T-helper 17 cell (primary cell): ENCODE measurements around the gene PER2. TPM values are rescaled to one million over a fixed set of nuclear protein-coding genes. Genes with fewer than 3 reads are reported as not detected.
"Not testable (repeated sequence)": the region's sequence is repeated elsewhere in the genome, so short reads cannot be mapped to it uniquely, and the experiment has no call there.

Experiments used
- ATAC-seq: fragments of 150-1000 bp; cut with Tn5 transposase; 2 replicates; pipeline ENCODE4 v1.10.0; 2021; ENCODE audit warnings: mild to moderate bottlenecking, moderate library complexity
- DNase-seq, 3 donors: peaks; one replicate each; pipeline versions ENCODE4 v3.0.0 to v3.0.0-alpha.2; 2020 to 2021
- H3K9me3 ChIP-seq: one replicate; pipeline ENCODE4 v1.7.0; 2013; ENCODE audit warnings: low read length, mild to moderate bottlenecking; ENCODE audit not compliant: control insufficient read depth, poor library complexity, severe bottlenecking
- H3K27ac Mint-ChIP-seq: one replicate; pipeline ENCODE4 v1.8.0; 2022; ENCODE audit warnings: mild to moderate bottlenecking, moderate library complexity, mixed read lengths
- H3K27me3 Mint-ChIP-seq: one replicate; pipeline ENCODE4 v1.8.0; 2022; ENCODE audit warnings: mixed read lengths
- H3K36me3 Mint-ChIP-seq: one replicate; pipeline ENCODE4 v1.8.0; 2022; ENCODE audit warnings: low read depth, mixed read lengths
- H3K4me1 Mint-ChIP-seq: one replicate; pipeline ENCODE4 v1.8.0; 2022; ENCODE audit warnings: mild to moderate bottlenecking, mixed read lengths
- H3K4me3 Mint-ChIP-seq: one replicate; pipeline ENCODE4 v1.8.0; 2022; ENCODE audit warnings: mild to moderate bottlenecking, moderate library complexity, mixed read lengths
- total RNA-seq, 4 donors: library from RNA in 2 of 4; stranded (reverse) in 2 of 4; gene quantifications; one replicate each; pipeline ENCODE4 v1.2.3 and lab custom pipeline; 2022 to 2026

PER2 gene
- total RNA-seq, 2 donors from 2014 or later: 40.7 to 40.8 TPM

DNA sequence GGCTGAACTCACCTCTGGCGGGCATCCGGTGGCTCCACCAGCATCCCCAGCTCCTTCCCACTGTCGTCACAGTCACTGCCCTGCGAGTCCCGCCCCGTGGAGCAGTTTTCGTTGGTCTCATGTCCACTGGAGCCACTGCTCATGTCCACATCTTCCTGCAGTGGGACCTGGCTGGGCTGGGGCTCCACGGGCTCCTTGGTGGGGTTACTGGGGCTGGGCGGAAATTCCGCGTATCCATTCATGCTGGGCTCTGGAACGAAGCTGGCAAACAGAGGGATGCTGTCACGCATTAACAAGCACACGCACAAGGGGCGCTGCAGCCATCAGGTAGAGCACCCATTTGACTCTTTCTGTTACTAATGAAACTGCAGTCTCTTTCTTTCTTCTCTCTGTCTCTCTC, 10.7 kb downstream of the PER2 start:
- ATAC-seq (no peak), DNase-seq (no peak)
- Mint-ChIP-seq H3K27ac (no peak overlapping the region), H3K4me3 (no peak overlapping the region), H3K36me3 (peaks cover 7% of the 10 kb centered on the region), H3K4me1 (peaks cover 19% of the 10 kb centered on the region), H3K27me3 (no peaks in the 10 kb centered on the region)
- no peaks in the 10 kb centered on the region for H3K9me3 ChIP-seq

DNA sequence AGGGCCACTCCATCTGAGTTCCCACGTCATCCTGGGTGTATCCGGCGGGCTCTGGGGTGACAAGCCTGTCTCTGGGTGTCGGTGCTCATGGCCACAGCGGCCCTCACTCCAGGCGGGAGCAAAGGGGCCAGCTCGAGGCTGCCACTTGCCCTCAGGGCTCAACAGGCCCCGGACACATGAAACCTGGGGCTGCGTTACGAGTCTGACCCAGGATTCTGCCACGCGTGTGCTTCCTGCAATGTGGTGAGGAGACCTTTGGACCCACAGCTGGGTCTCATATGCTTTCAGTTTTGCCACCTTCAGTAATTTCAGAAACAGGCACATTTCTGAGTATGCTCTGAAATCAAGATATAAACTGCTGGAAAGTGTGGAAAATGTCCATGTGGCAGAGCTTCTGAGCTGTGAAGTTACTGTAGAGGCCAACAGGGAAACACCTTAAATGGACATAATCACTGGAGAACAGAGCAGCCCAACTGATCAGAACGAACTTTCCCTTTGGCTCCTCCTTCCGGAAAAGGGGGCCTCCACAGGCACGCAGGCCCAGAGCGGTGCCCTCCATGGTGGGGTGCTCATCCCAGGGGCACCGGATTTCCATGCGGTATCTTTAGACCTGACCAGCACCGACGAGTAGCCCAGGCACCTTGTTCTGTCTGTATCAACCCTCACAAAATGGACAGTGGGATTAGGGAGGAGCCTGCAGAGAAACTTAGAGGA, 14.1 kb downstream of the PER2 start:
- no peak for DNase-seq
- peaks cover 9% of the 10 kb centered on the region for H3K4me1 Mint-ChIP-seq
- no peaks in the 10 kb centered on the region for H3K9me3 ChIP-seq
- no peak overlapping the region for H3K27ac Mint-ChIP-seq
- ATAC-seq: no peak
- H3K36me3 Mint-ChIP-seq: peaks cover 12% of the 10 kb centered on the region
- H3K27me3 Mint-ChIP-seq: no peaks in the 10 kb centered on the region
- H3K4me3 Mint-ChIP-seq: no peak overlapping the region

DNA sequence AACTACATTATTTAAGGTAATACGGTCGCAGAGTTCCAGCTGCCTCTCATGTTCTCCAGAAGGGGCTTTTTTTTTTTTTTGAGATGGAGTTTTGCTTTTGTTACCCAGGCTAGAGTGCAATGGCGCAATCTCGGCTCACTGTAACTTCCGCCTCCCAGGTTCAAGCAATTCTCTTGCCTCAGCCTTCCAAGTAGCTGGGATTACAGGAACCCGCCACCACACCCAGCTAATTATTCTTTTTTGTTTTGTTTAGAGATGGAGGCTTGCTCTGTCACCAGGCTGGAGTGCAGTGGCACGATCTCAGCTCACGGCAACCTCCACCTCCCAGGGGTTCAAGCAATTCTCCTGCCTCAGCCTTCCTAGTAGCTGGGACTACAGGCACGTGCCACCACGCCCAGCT, 15.0 kb downstream of the PER2 start:
- H3K36me3 Mint-ChIP-seq: peaks cover 12% of the 10 kb centered on the region
- not testable (repeated sequence) for H3K9me3 ChIP-seq, ATAC-seq, H3K27me3 Mint-ChIP-seq, H3K27ac Mint-ChIP-seq, H3K4me1 Mint-ChIP-seq, H3K4me3 Mint-ChIP-seq, DNase-seq

DNA sequence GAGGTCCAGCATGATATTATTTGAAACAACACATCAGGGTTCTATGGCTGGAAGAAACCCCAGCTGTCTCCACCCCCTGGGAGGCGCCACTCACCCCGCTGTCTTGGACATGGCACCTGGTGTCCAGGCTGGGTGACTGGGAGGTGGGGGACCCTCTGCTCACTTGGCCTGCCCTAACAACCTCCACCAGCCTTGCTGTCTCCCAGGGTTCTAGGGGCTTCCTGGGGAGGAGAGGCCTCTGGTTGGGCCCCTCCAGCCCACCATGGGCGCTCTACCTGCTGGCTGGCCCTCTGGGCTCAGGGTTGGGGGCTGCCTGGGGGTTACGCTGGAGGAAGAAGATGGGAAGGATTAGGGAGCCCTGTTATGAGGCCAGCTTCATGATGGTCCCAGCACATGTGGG, 16.3 kb downstream of the PER2 start:
- Mint-ChIP-seq H3K4me1 (peaks cover 5% of the 10 kb centered on the region), H3K27ac (no peak overlapping the region), H3K36me3 (peaks cover 12% of the 10 kb centered on the region), H3K4me3 (no peak overlapping the region), H3K27me3 (no peaks in the 10 kb centered on the region)
- H3K9me3 ChIP-seq: no peaks in the 10 kb centered on the region
- no peak for DNase-seq
- ATAC-seq: no peak

DNA sequence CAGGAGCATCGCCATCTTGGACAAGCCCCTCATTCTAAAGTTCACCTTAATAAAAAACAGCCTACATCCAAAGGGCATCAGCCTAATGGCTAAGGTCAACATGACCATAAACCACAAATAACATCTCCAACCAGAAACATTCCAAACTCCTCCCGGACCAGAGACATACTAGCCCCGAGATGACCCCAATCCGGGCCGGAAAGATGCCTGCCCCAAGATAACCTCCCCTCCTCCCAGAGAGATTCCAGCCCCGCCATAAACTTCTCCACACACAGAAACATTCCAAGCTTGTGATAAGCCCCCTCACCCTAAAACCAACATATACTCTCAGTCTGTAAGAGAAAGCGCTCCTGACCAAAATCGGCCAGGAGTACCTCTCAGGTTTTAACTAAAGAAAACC, 16.7 kb downstream of the PER2 start:
- not testable (repeated sequence) for DNase-seq, H3K27me3 Mint-ChIP-seq, H3K4me1 Mint-ChIP-seq, ATAC-seq, H3K27ac Mint-ChIP-seq, H3K4me3 Mint-ChIP-seq, H3K9me3 ChIP-seq
- peaks cover 12% of the 10 kb centered on the region for H3K36me3 Mint-ChIP-seq

DNA sequence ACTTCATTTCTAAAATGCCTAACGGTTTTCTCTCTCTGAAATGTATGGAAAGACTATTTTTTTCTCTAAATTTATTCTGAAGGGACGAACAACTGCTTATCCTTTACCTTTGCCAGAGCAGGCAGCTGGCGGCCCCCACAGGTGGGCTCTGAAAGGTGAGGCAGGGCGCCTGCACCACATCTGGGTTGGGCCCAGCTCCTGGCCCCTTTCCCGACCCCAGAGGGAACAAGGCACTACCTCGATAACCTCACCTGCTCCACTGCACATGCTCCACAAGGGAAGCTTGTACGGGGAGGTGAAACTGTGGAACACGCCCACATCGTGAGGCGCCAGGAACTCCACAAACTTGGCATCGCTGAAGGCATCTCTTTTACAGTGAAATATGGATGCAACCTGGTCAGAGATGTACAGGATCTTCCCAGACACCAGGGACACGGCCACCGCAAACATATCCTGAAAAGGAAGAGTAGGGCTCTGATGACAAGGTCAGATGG, 17.3 kb downstream of the PER2 start:
- ATAC-seq (no peak), DNase-seq (no peak)
- no peak overlapping the region for H3K27ac Mint-ChIP-seq
- H3K36me3 Mint-ChIP-seq: peaks cover 10% of the 10 kb centered on the region
- H3K4me1 Mint-ChIP-seq: peaks cover 5% of the 10 kb centered on the region
- H3K4me3 Mint-ChIP-seq: no peak overlapping the region
- no peaks in the 10 kb centered on the region for H3K27me3 Mint-ChIP-seq
- H3K9me3 ChIP-seq: no peaks in the 10 kb centered on the region

DNA sequence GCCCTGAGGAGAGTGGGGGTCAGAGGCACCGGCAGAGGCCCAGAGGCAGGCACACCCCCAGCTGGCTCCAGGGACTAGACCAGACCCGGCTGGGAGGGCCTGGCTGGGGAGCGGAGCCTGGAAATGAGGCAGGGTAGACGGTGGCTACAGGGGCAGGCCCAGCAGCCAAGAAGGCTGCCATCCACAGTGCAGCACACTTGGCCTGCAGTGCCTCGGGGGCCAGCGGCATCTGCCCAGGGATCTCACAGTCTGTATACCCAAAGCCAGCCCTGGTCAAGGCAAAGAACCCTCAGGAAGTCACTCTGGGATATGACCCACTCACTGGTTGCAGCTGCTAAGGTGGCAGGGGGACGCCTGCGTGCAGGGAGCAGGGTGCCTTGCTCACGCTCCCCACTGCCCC, 17.8 kb downstream of the PER2 start:
- Mint-ChIP-seq H3K36me3 (peaks cover 10% of the 10 kb centered on the region), H3K4me1 (peaks cover 5% of the 10 kb centered on the region), H3K4me3 (no peak overlapping the region), H3K27ac (peak overlapping the region; percentile 47), H3K27me3 (no peaks in the 10 kb centered on the region)
- DNase-seq (no peak), ATAC-seq (no peak)
- H3K9me3 ChIP-seq: no peaks in the 10 kb centered on the region

DNA sequence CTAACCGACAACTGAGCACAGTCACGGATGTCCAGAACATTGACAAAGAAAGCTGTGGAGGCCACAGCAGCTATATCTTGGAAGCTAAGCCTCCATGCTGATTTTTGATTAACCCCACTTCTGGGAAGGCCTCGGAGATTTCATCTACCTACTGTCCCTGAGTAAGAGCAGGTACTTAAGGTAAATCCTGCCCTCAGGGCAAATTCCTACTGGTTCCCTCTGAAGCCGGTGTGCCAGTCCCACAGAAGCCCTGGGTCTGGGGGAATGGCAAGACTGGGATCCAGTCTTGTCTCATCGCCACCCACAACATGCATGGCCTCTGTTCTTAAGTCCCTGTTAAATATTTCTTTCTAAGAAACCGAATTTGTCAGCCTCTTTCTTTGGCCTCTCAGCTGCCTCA, 18.7 kb downstream of the PER2 start:
- H3K27ac Mint-ChIP-seq: peak overlapping the region; percentile 47
- no peak for ATAC-seq
- no peak for DNase-seq

DNA sequence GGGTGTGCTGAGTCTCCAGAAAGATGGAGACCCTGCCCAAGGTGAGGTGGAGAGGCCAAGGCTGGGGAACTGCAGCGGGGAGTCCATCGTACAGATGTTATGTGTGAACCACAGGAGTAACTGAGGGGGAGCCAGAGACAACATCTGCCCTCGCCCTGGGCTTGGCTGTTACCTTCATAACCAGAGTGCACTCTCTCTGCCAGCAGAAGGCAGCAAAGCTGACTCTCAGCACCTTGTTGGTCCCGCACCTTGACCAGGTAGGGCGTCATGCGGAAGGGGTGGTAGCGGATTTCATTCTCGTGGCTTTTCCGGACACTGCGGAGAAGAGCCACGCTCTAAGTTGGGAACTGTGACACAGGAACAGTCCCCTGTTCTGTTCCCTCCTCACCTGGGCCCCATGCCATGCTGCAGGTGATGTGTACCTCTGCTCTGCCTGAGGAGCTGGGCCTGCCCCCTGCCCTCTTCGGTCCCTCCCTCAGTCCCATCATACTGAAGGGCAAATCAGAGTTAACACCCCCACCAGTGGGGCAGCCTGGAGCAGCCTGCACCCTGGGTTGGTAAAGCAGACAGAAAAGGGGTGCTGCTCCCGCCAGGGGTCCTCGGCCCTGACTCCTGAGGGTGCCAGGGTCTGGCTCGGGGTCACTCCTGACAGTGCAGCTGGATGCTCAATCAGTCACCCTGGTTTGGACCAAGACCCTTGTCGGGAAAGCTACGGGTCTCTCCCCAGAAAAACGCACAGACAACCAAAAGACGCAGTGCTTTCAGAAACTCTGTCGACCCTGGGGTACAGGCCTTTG, 20.3 kb downstream of the PER2 start:
- no peak overlapping the region for H3K27ac Mint-ChIP-seq
- H3K27me3 Mint-ChIP-seq: no peaks in the 10 kb centered on the region
- DNase-seq (no peak), ATAC-seq (no peak)
- H3K4me1 Mint-ChIP-seq: peaks cover 11% of the 10 kb centered on the region
- peak overlapping the region; percentile 12 for H3K4me3 Mint-ChIP-seq
- peaks cover 11% of the 10 kb centered on the region for H3K36me3 Mint-ChIP-seq
- H3K9me3 ChIP-seq: no peaks in the 10 kb centered on the region

More for the DNA sequence above, 18.7 kb downstream of the PER2 start:
- no peaks in the 10 kb centered on the region for H3K9me3 ChIP-seq
- H3K27me3 Mint-ChIP-seq: no peaks in the 10 kb centered on the region
- H3K4me3 Mint-ChIP-seq: no peak overlapping the region
- peaks cover 8% of the 10 kb centered on the region for H3K36me3 Mint-ChIP-seq
- peaks cover 5% of the 10 kb centered on the region for H3K4me1 Mint-ChIP-seq

DNA sequence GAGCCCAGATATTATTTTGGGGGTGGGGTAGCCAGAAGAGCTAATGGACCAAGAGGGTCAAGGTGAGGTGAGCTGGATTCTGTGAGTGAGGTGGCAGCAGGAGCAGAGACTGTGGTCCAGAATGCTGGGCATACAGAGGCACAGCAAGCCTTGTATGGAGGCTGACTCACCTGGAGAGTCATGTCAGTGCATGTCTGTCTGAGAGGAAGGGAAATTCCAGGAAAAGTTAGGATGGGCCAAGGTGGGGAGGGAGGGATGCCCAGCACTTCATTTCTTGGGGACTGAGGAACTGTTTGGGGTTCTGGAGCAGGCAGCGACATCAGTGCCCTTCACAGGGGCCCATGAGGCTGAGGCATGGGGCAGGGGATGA, 21.1 kb downstream of the PER2 start:
- Mint-ChIP-seq H3K4me1 (peaks cover 11% of the 10 kb centered on the region), H3K4me3 (no peak overlapping the region), H3K27ac (peak overlapping the region; percentile 29), H3K27me3 (no peaks in the 10 kb centered on the region), H3K36me3 (peaks cover 9% of the 10 kb centered on the region)
- no peak for DNase-seq
- H3K9me3 ChIP-seq: no peaks in the 10 kb centered on the region
- no peak for ATAC-seq

DNA sequence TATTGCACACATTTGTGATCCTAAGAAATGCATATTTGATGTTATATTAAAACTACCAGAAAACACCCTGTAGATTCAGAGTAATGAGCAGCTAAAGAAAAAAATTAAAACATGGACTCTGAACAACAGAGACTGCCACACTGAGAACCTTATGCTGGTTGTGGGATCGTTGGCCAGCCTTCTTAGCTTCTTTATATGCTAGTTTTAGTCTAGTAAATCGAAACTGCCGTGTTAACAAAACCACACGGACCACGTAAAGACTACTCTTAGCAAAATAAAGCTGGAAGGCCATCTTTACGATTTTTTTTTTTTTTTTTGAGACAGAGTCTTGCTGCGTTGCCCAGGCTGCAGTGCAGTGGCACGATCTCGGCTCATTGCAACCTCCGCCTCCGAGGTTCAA, 22.8 kb downstream of the PER2 start:
- no peaks in the 10 kb centered on the region for H3K9me3 ChIP-seq
- DNase-seq: no peak
- ATAC-seq: no peak
- H3K4me3 Mint-ChIP-seq: no peak overlapping the region
- H3K27ac Mint-ChIP-seq: no peak overlapping the region
- peaks cover 8% of the 10 kb centered on the region for H3K4me1 Mint-ChIP-seq
- H3K36me3 Mint-ChIP-seq: peaks cover 7% of the 10 kb centered on the region
- H3K27me3 Mint-ChIP-seq: no peaks in the 10 kb centered on the region

DNA sequence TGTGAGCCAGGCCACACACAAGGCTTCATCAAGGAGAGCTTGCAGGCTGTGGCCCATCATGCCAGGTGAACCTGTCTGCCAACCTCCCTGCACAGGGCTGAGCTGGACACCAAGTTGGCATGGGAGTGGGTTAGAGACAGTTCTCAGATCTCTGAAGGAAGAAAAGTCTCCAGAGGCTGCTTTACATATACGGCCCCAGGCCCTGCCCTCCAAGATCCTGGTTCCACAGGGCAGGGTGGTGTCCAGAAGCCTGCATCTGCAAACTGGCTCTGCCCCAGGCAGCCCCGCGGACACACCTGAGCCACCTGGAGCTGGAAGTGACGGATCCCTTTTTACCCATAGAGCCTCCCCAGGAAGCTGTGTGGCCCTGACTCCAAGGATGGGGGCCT, 24.3 kb downstream of the PER2 start:
- no peaks in the 10 kb centered on the region for H3K9me3 ChIP-seq
- Mint-ChIP-seq H3K4me3 (no peak overlapping the region), H3K36me3 (peaks cover 5% of the 10 kb centered on the region), H3K27me3 (no peaks in the 10 kb centered on the region), H3K27ac (no peak overlapping the region), H3K4me1 (peaks cover 6% of the 10 kb centered on the region)
- no peak for ATAC-seq
- no peak for DNase-seq

DNA sequence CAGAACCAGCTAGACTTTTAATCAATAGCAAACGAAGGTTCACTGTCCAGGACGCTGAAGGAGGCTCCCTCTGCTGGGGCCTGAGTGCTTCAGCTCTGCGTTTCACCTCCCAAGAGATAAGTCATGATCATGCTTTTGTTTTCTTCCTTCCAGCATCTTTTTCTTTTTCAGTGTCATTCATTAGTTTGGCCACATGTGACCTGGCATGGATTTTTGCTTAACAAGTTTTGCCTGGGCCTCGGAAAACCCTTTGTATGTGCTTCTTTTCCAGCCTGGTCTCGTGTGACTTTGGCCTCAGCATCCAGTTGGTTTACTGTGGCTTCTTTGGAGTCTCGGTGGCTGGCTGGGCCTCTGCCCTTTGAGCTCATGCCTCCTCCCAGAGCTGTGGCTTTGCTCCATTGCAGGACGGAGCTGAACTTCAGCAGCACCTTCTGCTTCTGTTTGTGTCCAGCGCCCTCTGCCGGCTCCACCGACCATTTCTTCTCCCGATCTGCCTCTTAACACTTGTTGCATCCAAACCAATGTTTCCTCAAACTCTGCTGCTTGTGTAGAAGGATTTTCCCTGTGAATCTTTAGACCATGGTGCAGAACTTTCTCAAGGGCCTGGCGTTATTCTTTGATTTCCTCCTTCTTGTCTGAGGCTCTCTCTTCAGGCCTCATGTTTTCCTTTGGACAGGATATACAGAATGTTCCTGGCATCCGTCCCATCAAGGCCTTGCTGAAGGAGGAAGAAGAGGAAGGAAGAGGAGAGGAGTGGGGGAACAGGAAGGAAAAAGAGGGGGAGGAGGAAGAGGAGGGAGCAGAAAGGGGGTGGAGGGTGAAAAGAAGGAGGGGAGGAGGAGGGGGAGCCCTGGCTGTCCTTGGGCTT, 25.0 kb downstream of the PER2 start:
- DNase-seq: peak; percentile 51 to 63 (median 53)
- H3K27ac Mint-ChIP-seq: peak overlapping the region; percentile 63
- no peaks in the 10 kb centered on the region for H3K9me3 ChIP-seq
- no peaks in the 10 kb centered on the region for H3K27me3 Mint-ChIP-seq
- H3K36me3 Mint-ChIP-seq: peaks cover 5% of the 10 kb centered on the region
- no peak overlapping the region for H3K4me3 Mint-ChIP-seq
- peaks cover 6% of the 10 kb centered on the region for H3K4me1 Mint-ChIP-seq
- ATAC-seq: peak; percentile 63
